Prostate gland (tissue), 2 donors: ENCODE data around the gene POU3F2. TPM values are rescaled to one million over a fixed set of nuclear protein-coding genes. Genes with fewer than 3 reads are reported as not detected.

Experiments used
- DNase-seq: peaks from one replicate; pipeline ENCODE4 v3.0.0-alpha.2; 2019; ENCODE audit warnings: low spot score
- H3K27ac ChIP-seq, 2 donors: fragments of 200-600 bp; sonication (generic); 2 replicates each; pipeline ENCODE4 v1.5.1; 2017 to 2019
- H3K27me3 ChIP-seq: fragments of 200-600 bp; sonication (generic); replicated peaks from 2 replicates; pipeline ENCODE4 v1.5.1; 2019; ENCODE audit not compliant: insufficient read depth
- H3K36me3 ChIP-seq, 2 donors: fragments of 200-600 bp; sonication (generic); 1 replicate in 1 of 2; 2 replicates in 1 of 2; pipeline versions ENCODE4 v1.5.1 to v1.8.1; 2017 to 2019
- H3K4me1 ChIP-seq: fragments of 200-600 bp; sonication (generic); replicated peaks from 2 replicates; pipeline ENCODE4 v1.5.1; 2019
- H3K4me3 ChIP-seq, 2 donors: fragments of 200-600 bp; sonication (generic); 2 replicates each; pipeline ENCODE4 v1.5.1; 2017 to 2019
- H3K9me3 ChIP-seq: fragments of 200-600 bp; sonication (generic); 2 replicates; pipeline ENCODE4 v1.5.1; 2017
- POLR2A ChIP-seq: fragments of 450-650 bp; IDR thresholded peaks from one replicate; pipeline ENCODE4 v1.6.1; 2016; ENCODE audit warnings: antibody characterized with exemption, mild to moderate bottlenecking
- POLR2AphosphoS5 ChIP-seq: sonication (generic); formaldehyde crosslinking; IDR thresholded peaks from one replicate; pipeline ENCODE4 v1.6.1; 2017; ENCODE audit warnings: antibody characterized with exemption
- WGBS: methylation state at CpG from one replicate; pipeline ENCODE4 v1.1.5; 2018; 5-methylcytosine and 5-hydroxymethylcytosine counted together
- intact Hi-C: fragments of 100-400 bp; cut with DNase I; formaldehyde crosslinking; loops from one replicate; pipeline ENCODE4 v1.14.2; 2022
- total RNA-seq, 2 donors: library from RNA; depleted of rRNA; stranded (reverse); fragments of >200 nt; gene quantifications; one replicate each; pipeline ENCODE4 v1.1.0, GENCODE V29; 2016
- TF ChIP-seq, protein P1 (sequence below), 4 experiments: fragments of 200-600 bp in 2 of 4; fragments of 450-650 bp in 2 of 4; sonication (generic) in 2 of 4; IDR thresholded peaks; 1 replicate in 3 of 4; 2 replicates in 1 of 4; pipeline ENCODE4 v1.5.1; 2016 to 2019; ENCODE audit warnings: antibody characterized with exemption in 4 of 4, mild to moderate bottlenecking in 2 of 4, moderate library complexity in 2 of 4

POU3F2 gene
- not detected for total RNA-seq

DNA sequence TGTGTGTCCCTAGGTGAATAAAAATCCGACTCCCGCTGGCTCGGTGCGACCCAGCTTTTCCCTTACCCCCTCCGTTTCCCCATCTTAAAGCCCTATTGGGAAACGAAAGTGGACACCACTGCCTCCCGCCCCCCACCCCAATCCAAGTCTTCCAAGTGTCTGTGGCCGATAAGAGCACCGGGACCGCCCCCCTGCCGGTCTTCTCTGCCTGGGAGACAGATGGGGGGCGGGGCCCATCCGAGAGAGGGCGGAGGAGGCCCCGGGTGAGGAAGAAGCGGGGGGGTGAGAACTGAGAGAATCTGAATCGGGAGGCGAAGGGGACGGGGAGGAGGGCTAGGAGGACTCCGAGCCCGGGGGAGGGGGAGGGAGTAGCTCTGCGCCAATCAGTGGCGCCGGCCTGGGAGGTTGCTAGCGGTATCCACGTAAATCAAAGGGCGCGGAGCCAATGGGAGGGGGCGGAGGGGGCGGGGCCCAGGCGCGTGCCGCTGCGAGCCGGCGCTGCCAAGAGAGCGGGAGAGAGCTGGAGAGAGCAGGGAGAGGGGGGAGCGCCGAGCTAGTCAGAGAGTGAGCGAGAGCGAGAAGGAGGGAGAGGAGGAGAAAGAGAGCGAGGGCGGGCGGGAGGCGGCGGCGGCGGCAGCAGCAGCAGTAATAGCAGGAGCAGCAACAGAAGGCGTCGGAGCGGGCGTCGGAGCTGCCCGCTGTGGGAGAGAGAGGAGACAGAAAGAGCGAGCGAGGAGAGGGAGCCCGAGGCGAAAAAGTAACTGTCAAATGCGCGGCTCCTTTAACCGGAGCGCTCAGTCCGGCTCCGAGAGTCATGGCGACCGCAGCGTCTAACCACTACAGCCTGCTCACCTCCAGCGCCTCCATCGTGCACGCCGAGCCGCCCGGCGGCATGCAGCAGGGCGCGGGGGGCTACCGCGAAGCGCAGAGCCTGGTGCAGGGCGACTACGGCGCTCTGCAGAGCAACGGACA, at the start of gene POU3F2:
Gene POU3F2 (plus strand): TSS at position 515 of the 972 bp plus-strand sequence. CDS start 300 bp downstream, at position 815.
- Histone ChIP-seq H3K36me3 (no peaks in the 10 kb centered on the region), H3K4me1 (peaks cover 9% of the 10 kb centered on the region), H3K27ac (no peak within 1 kb of the TSS), H3K9me3 (no peaks in the 10 kb centered on the region), H3K4me3 (peak within 1 kb of the TSS; percentile 26 to 33), H3K27me3 (peaks cover 44% of the 10 kb centered on the region)
- peak; percentile 7 for TF ChIP-seq POLR2AphosphoS5
- no peak for TF ChIP-seq POLR2A
- WGBS, result under 1% methylated on average over 67 of the region's 83 CpGs
- DNase-seq, result peak; percentile 43
- intact Hi-C loops, result no loop called here

DNA sequence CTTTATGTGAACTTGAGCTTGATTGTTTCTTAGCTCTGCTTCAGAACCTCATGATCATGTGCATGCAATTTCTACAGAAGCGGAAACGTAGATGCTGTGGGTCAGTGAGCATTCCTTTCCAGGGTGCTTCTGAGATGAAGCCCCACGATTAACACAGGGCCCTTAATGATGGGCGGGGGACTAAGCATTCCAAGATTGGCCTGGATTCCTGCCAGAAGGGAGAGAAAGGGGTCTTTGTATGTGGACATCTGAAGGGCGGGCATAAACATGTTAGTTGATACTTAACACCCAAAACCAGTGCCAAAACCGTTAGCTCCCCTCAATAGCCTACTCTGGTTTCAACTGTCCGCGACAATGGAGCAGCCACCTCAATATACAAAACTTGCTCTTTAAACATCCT, 46.9 kb upstream of the POU3F2 start:
- Histone ChIP-seq H3K27ac (no peak overlapping the region), H3K36me3 (no peaks in the 10 kb centered on the region), H3K9me3 (no peaks in the 10 kb centered on the region), H3K4me1 (no peaks in the 10 kb centered on the region), H3K27me3 (peaks cover 6% of the 10 kb centered on the region), H3K4me3 (no peak overlapping the region)
- intact Hi-C loops, result no loop called here
- no peak for DNase-seq
- 36% methylated on average over 8 of the region's 8 CpGs for WGBS
- TF ChIP-seq POLR2AphosphoS5, result no peak

DNA sequence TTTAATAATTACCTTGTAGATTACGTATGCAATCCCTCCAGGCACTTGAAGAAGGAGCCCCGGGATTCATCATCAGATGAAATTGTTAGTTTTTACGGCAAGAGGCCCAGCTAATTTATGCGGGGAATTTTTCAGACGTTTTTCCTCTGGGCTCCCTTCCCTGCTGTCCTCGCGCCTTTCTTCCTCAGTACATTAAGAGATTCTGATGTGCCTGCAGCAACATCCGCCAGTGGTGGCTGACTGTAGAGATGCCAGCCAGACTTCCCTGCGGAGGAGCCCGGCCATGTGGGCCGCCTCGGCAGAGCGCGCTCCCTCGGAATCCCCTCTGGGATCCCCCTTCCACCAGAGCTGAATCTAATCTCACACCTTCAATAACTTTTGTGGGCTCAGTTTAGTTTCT, 46.4 kb upstream of the POU3F2 start:
- intact Hi-C loops, result no loop called here
- no peak overlapping the region for H3K4me3 ChIP-seq
- peaks cover 6% of the 10 kb centered on the region for H3K27me3 ChIP-seq
- WGBS, result 23% methylated on average over 15 of the region's 15 CpGs
- no peaks in the 10 kb centered on the region for H3K4me1 ChIP-seq
- no peak for DNase-seq
- no peaks in the 10 kb centered on the region for H3K9me3 ChIP-seq
- H3K36me3 ChIP-seq, result no peaks in the 10 kb centered on the region
- TF ChIP-seq, protein P1, sequence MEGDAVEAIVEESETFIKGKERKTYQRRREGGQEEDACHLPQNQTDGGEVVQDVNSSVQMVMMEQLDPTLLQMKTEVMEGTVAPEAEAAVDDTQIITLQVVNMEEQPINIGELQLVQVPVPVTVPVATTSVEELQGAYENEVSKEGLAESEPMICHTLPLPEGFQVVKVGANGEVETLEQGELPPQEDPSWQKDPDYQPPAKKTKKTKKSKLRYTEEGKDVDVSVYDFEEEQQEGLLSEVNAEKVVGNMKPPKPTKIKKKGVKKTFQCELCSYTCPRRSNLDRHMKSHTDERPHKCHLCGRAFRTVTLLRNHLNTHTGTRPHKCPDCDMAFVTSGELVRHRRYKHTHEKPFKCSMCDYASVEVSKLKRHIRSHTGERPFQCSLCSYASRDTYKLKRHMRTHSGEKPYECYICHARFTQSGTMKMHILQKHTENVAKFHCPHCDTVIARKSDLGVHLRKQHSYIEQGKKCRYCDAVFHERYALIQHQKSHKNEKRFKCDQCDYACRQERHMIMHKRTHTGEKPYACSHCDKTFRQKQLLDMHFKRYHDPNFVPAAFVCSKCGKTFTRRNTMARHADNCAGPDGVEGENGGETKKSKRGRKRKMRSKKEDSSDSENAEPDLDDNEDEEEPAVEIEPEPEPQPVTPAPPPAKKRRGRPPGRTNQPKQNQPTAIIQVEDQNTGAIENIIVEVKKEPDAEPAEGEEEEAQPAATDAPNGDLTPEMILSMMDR (IDR thresholded peaks at IDR 0.05), result no peak
- no peak overlapping the region for H3K27ac ChIP-seq

DNA sequence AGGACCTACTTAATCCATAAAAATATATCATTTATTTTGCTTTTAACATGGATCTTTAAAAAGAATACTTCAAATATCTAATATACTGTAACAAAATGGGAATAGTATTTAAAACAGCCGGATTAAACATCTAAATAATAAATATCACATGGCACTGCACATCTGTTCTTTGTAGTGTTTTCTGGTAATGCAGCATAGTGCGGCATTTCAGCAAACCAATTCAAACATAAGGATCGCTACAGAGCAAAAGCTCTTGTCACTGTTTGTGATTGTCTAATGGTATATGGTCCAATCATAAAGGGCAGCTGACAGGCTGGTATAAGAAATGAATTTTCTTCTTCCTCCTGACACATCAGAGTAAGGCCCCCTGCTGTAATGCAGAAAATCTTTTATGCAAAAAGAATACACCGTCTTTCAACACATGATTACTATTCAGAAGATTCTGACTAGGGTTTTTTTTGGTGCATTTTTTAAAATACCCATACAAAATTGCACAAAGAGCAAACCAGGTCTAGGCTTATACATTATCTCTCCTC, 40.0 kb upstream of the POU3F2 start:
- no peaks in the 10 kb centered on the region for H3K36me3 ChIP-seq

DNA sequence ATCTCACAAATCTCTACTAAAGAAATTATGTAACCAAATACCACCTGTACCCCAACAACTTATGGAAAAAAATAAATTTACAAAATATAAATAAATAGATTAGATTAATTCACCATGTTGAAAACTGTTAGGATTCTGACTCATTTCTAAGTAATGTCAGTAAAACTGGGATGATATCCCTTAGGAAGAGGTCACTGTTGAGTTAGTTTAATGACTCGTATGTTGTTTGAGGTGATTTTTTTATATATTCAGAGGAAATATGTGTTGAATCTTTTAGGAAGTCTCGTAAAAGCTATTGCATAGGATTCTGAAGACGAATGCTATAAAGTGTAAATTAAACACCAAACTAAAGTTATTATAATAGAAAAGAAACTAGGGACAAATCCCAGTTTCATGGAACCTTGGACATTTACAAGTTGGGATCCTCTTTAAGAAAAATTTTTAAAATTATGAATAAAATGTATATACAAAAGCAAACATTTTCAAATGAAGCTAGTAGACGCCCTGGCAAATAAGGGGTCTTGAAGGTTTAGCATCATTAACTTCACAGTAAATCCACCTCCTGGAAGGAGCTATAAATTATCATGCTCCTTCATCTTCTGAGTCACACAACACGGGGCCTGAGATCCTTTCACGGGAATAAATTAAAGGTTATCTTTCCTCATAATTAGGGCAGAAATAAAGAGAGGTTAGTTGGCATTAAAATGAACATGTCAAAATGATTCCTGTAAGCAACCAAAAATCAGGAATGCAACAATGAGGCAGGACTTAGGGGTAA, 37.0 kb upstream of the POU3F2 start:
- DNase-seq, result no peak
- Histone ChIP-seq H3K36me3 (no peaks in the 10 kb centered on the region), H3K27ac (no peak overlapping the region), H3K4me1 (no peaks in the 10 kb centered on the region), H3K4me3 (no peak overlapping the region), H3K9me3 (no peaks in the 10 kb centered on the region), H3K27me3 (no peaks in the 10 kb centered on the region)
- WGBS, result 39% methylated on average over 6 of the region's 6 CpGs
- TF ChIP-seq, protein P1 (IDR thresholded peaks at IDR 0.05), result no peak
- TF ChIP-seq POLR2A (no peak), POLR2AphosphoS5 (no peak)
- intact Hi-C loops, result no loop called here

More for the DNA sequence above, 40.0 kb upstream of the POU3F2 start:
- Histone ChIP-seq H3K4me3 (no peak overlapping the region), H3K4me1 (no peaks in the 10 kb centered on the region), H3K9me3 (no peaks in the 10 kb centered on the region), H3K27ac (no peak overlapping the region), H3K27me3 (peaks cover 2% of the 10 kb centered on the region)
- no peak for TF ChIP-seq POLR2A
- TF ChIP-seq, protein P1 (IDR thresholded peaks at IDR 0.05), result no peak
- TF ChIP-seq POLR2AphosphoS5, result no peak
- intact Hi-C loops, result no loop called here
- no peak for DNase-seq
- WGBS, result 80% methylated on average over 4 of the region's 4 CpGs
